Prostate gland (tissue), 2 donors: ENCODE measurements around the gene SBNO2.

Experiments used
- POLR2A ChIP-seq: fragments of 450-650 bp; IDR thresholded peaks from one replicate; pipeline ENCODE4 v1.6.1; 2016; ENCODE audit warnings: antibody characterized with exemption, mild to moderate bottlenecking
- TF ChIP-seq, protein P1 (sequence below), 4 experiments: fragments of 200-600 bp in 2 of 4; fragments of 450-650 bp in 2 of 4; sonication (generic) in 2 of 4; IDR thresholded peaks; 1 replicate in 3 of 4; 2 replicates in 1 of 4; pipeline ENCODE4 v1.5.1; 2016 to 2019; ENCODE audit warnings: antibody characterized with exemption in 4 of 4, mild to moderate bottlenecking in 2 of 4, moderate library complexity in 2 of 4

DNA sequence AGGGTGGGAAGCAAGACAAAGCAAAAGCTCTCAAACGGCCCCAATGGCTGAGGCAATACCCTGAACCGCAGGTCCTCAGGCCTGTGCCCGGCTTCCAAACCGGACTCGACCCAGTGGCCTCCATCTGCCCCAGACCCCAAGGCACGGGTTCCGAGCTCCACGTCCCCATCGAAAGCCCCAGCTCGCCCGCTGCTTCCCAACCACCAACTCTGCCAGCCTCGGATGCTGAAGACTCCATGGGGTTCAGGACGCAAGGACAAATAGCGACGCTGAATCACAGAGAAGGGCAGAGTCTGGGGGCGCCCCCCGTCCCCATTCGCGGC lies 79.5 kb downstream of the SBNO2 start:
- TF ChIP-seq, protein P1, sequence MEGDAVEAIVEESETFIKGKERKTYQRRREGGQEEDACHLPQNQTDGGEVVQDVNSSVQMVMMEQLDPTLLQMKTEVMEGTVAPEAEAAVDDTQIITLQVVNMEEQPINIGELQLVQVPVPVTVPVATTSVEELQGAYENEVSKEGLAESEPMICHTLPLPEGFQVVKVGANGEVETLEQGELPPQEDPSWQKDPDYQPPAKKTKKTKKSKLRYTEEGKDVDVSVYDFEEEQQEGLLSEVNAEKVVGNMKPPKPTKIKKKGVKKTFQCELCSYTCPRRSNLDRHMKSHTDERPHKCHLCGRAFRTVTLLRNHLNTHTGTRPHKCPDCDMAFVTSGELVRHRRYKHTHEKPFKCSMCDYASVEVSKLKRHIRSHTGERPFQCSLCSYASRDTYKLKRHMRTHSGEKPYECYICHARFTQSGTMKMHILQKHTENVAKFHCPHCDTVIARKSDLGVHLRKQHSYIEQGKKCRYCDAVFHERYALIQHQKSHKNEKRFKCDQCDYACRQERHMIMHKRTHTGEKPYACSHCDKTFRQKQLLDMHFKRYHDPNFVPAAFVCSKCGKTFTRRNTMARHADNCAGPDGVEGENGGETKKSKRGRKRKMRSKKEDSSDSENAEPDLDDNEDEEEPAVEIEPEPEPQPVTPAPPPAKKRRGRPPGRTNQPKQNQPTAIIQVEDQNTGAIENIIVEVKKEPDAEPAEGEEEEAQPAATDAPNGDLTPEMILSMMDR (IDR thresholded peaks at IDR 0.05), result no peak
- TF ChIP-seq POLR2A, result no peak
